GM12891 (cell line): ENCODE measurements around the gene ZFYVE21.

Experiments
- POLR2A ChIP-seq: IDR thresholded peaks from 2 replicates; pipeline ENCODE4 v1.6.1; 2011; ENCODE audit warnings: low read depth, low read length, control low read depth
- POLR2AphosphoS5 ChIP-seq: IDR thresholded peaks from 2 replicates; pipeline ENCODE4 v1.6.1; 2011; ENCODE audit warnings: low read depth, low read length, control low read depth
- SPI1 ChIP-seq: IDR thresholded peaks from 2 replicates; pipeline ENCODE4 v1.6.1; 2011; ENCODE audit warnings: low read depth, low read length, control low read depth
- TAF1 ChIP-seq: IDR thresholded peaks from 2 replicates; pipeline ENCODE4 v1.6.1; 2011; ENCODE audit warnings: low read depth, low read length, control low read depth

DNA sequence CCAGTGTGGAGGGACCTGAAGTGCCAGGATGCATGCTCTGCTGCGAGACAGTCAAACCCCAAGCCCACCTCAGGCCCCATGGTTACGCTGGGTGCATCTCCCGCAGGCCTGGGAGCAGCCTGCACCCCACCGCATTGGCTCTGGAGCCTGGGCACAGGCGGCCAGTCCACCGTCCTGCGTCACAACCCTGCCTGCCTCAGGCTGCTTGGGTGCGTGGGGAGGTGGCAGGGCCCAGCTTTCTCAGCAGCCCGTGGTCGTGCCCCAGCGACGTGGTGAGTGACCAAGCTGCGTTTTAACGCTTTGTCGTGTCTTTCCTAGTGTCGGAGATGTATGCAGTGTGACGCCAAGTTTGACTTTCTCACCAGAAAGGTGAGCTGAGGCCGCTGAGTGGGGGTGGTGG, 10.9 kb downstream of the ZFYVE21 start:
- TF ChIP-seq POLR2A (no peak), POLR2AphosphoS5 (no peak), TAF1 (no peak), SPI1 (no peak)
